GM21619 (cell line): ENCODE results near the gene PAPPA2.

ENCODE experiments used
- ATAC-seq: cut with Tn5 transposase; IDR thresholded peaks from one replicate; pipeline ENCODE4 v1.9.1; 2021; ENCODE audit not compliant: unreplicated experiment

Gene PAPPA2

GRCh38 chr1:176682830-176683535, 220.0 kb downstream of the PAPPA2 start:
- no peak for ATAC-seq

- peak; percentile 91 for ATAC-seq
Measured at GRCh38 chr1:176691251-176692228, 228.6 kb downstream of the PAPPA2 start.

- ATAC-seq: no peak
Measured at GRCh38 chr1:176692431-176692830, 229.5 kb downstream of the PAPPA2 start.

- ATAC-seq: no peak
Measured at GRCh38 chr1:176692988-176693696, 230.2 kb downstream of the PAPPA2 start.

- ATAC-seq: no peak
Measured at GRCh38 chr1:176693697-176694329, 230.8 kb downstream of the PAPPA2 start.

GRCh38 chr1:176694713-176695112, 231.7 kb downstream of the PAPPA2 start:
- no peak for ATAC-seq

- no peak for ATAC-seq
Measured at GRCh38 chr1:176696109-176696508, 233.1 kb downstream of the PAPPA2 start.

- ATAC-seq: no peak
Measured at GRCh38 chr1:176696689-176697088, 233.7 kb downstream of the PAPPA2 start.

GRCh38 chr1:176699821-176700220, 236.8 kb downstream of the PAPPA2 start:
- no peak for ATAC-seq

GRCh38 chr1:176701151-176701866, 238.3 kb downstream of the PAPPA2 start:
- no peak for ATAC-seq

GRCh38 chr1:176702901-176703300, 239.9 kb downstream of the PAPPA2 start:
- ATAC-seq: no peak

- ATAC-seq: no peak
Measured at GRCh38 chr1:176705585-176705984, 242.6 kb downstream of the PAPPA2 start.

- no peak for ATAC-seq
Measured at GRCh38 chr1:176717066-176717750, 254.2 kb downstream of the PAPPA2 start.

- no peak for ATAC-seq
Measured at GRCh38 chr1:176719447-176719846, 256.5 kb downstream of the PAPPA2 start.

GRCh38 chr1:176720838-176721237, 257.9 kb downstream of the PAPPA2 start:
- ATAC-seq: no peak

- ATAC-seq: no peak
Measured at GRCh38 chr1:176733661-176734060, 270.7 kb downstream of the PAPPA2 start.

- ATAC-seq: no peak
Measured at GRCh38 chr1:176735201-176735600, 272.2 kb downstream of the PAPPA2 start.

- ATAC-seq: no peak
Measured at GRCh38 chr1:176736015-176736414, 273.0 kb downstream of the PAPPA2 start.

GRCh38 chr1:176741181-176741580, 278.2 kb downstream of the PAPPA2 start:
- no peak for ATAC-seq

GRCh38 chr1:176742322-176742721, 279.3 kb downstream of the PAPPA2 start:
- ATAC-seq: no peak
